Measurements from ENCODE around the gene GDPD5. TPM values are rescaled to one million over a fixed set of nuclear protein-coding genes. Genes with fewer than 3 reads are reported as not detected.

Gene GDPD5
- total and polyA plus RNA-seq, 9 of the 15 experiments (the other 6 are each of a cell fraction or from before 2014, with no cell fraction given) = 0.32 to 27.3 (median 8.0) TPM

DNA sequence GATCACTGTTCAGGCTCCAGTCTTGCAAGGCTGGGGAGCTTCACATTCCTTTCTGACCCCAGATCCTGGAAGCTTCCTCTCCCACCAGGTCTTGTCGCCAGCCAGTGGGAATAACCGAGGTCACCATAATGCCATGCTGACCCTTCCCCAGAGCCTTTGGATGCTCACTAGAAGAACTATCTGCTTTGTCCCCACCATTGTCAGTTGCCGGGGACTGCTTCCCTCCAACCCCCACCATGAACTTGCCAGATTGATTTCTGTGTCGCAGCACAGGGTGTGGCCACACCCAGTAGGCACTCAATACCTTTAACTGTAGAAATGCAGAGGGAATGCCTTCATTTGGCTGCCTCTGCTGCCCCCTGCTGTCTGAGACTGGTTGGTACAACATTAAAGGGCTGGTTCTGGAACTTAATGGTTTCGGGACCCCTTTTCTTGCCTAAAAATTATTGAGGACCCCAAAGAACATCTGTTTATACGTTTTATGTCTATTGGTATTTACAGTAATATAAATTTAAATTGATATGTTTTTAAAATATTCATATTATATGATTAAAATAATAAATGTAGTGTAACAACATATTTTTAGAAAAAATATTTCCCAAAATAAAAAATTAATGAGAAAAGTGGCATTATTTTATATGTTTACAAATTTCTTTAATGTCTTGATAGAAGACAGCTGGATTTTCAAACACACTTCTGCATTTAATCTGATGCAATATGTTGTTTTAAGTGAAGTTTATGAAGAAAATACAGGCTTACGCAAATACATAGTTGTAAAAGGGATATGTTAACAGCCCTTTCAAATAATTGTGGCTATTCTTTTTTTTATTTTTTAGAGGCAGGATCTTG, 6.7 kb upstream of the GDPD5 start (continued):
- TF ChIP-seq HSF4 (CRISPR knock-in tag; IDR thresholded peaks at IDR 0.05; ENCODE audit: borderline replicate concordance) (no peak), NFIX (CRISPR knock-in tag; IDR thresholded peaks at IDR 0.05; ENCODE audit: low read depth) (no peak), SIN3A (IDR thresholded peaks at IDR 0.05; ENCODE audit: borderline replicate concordance in 2 of 2, control insufficient read depth in 1 of 2, low read depth in 2 of 2, low read length in 2 of 2) (no peak), XRCC5 (IDR thresholded peaks at IDR 0.05; ENCODE audit: low read depth, low read length) (peak; percentile 63; the same call in 1 of the 2 replicates), CHAMP1 (IDR thresholded peaks at IDR 0.05) (no peak), STAT5A (IDR thresholded peaks at IDR 0.05; ENCODE audit: borderline replicate concordance, low read length) (no peak), ARID2 (IDR thresholded peaks at IDR 0.05) (peak; percentile 83; the same call in 1 of the 2 replicates), LCOR (CRISPR knock-in tag; IDR thresholded peaks at IDR 0.05) (no peak), RAD51 (IDR thresholded peaks at IDR 0.05; ENCODE audit: borderline replicate concordance, low read depth) (0 out of 2 replicates have a peak, but pooled peaks have one; percentile 15), RAD21 (CRISPR knock-in tag; conservative IDR thresholded peaks at IDR 0.05 in 1 of 2, IDR thresholded peaks at IDR 0.05 in 1 of 2) (peak; percentile 98), TCFL5 (CRISPR knock-in tag; conservative IDR thresholded peaks at IDR 0.05) (no peak), EP300 (IDR thresholded peaks at IDR 0.05; ENCODE audit: low read length) (no peak; the same call in 1 of the 2 replicates), KLF1 (tag; IDR thresholded peaks at IDR 0.05) (0 out of 2 replicates have a peak, but pooled peaks have one; percentile 43), ZNF780A (CRISPR knock-in tag; IDR thresholded peaks at IDR 0.05) (no peak), RFX1 (IDR thresholded peaks at IDR 0.05) (no peak), MNT (conservative IDR thresholded peaks at IDR 0.05) (peak; percentile 25 to 52; a peak in 1 of 4 replicates), RBFOX2 (IDR thresholded peaks at IDR 0.05; ENCODE audit: low read depth, low read length) (no peak), ZNF133 (CRISPR knock-in tag; IDR thresholded peaks at IDR 0.05) (no peak), ZNF184 (CRISPR knock-in tag; IDR thresholded peaks at IDR 0.05) (no peak), ETS2 (tag; IDR thresholded peaks at IDR 0.05; ENCODE audit: borderline replicate concordance, poor library complexity, severe bottlenecking) (no peak), CEBPG (CRISPR knock-in tag; IDR thresholded peaks at IDR 0.05) (no peak), CEBPG (tag; conservative IDR thresholded peaks at IDR 0.05 in 1 of 2, IDR thresholded peaks at IDR 0.05 in 1 of 2) (peak in 1 of 2 experiments; percentile 55; a peak in 2 of 4 replicates), NFIC (IDR thresholded peaks at IDR 0.05) (no peak; the same call in none of the 2 replicates)
